Measurements from ENCODE around the gene DENND2A. TPM values are rescaled to one million over a fixed set of nuclear protein-coding genes. Genes with fewer than 3 reads are reported as not detected.

DENND2A gene
- total RNA-seq, 1 donor from 2014 or later, result 29.8 TPM

DNA sequence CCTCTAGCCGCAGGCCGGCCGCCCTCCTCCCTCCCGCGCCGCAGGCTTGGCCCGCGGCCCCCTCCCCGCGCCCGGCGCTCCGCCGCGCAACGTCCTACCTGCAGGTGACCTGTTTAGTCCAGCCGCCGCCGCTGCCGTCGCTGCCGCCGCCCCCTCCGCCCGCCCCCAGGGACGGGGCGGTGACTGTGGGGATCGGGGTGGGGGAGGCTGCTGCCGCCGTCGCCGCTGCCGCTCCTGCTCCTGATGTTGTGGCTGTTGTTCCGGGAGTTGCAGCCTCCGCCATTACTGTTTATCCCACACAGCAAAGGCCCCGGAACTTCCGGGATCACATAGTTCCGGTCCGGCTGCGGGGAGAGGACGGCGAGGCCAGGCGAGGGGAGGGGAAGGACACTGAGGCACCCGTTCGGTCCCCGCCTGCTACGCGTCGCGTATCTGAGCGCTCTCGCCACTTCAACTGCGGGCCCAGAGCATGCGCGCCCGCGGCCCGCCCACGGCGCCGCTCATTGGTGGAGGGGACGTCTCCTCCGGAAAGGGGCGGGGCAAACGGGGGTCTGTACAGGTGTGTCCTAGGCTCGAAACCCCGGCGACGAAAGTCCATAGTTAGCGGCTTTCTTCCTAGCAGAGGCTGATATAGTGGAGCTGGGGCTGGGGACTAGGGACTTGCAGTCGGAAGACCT is 161.4 kb downstream of the DENND2A start, which contains the start of gene MKRN1:
TSS of gene MKRN1 (minus strand) at position 444 of the 677 bp plus-strand sequence. CDS start at position 283, 161 bp downstream.
- DNase-seq (ENCODE audit: low read depth, low spot score), result peak; percentile 81
- peak within 1 kb of the TSS; percentile 100 for H3K4me3 Mint-ChIP-seq
- peak within 1 kb of the TSS; percentile 99 for H3K27ac Mint-ChIP-seq (ENCODE audit: unreplicated experiment)
- H3K27me3 Mint-ChIP-seq (ENCODE audit: low read depth), result no peaks in the 10 kb centered on the region
- no peaks in the 10 kb centered on the region for H3K9me3 Mint-ChIP-seq
- TF ChIP-seq, protein P1, sequence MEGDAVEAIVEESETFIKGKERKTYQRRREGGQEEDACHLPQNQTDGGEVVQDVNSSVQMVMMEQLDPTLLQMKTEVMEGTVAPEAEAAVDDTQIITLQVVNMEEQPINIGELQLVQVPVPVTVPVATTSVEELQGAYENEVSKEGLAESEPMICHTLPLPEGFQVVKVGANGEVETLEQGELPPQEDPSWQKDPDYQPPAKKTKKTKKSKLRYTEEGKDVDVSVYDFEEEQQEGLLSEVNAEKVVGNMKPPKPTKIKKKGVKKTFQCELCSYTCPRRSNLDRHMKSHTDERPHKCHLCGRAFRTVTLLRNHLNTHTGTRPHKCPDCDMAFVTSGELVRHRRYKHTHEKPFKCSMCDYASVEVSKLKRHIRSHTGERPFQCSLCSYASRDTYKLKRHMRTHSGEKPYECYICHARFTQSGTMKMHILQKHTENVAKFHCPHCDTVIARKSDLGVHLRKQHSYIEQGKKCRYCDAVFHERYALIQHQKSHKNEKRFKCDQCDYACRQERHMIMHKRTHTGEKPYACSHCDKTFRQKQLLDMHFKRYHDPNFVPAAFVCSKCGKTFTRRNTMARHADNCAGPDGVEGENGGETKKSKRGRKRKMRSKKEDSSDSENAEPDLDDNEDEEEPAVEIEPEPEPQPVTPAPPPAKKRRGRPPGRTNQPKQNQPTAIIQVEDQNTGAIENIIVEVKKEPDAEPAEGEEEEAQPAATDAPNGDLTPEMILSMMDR (conservative IDR thresholded peaks at IDR 0.05), result no peak
- H3K4me1 Mint-ChIP-seq, result peaks cover 15% of the 10 kb centered on the region
- H3K36me3 Mint-ChIP-seq (ENCODE audit: low read depth), result no peaks in the 10 kb centered on the region

- no peaks in the 10 kb centered on the region for H3K27me3 Mint-ChIP-seq (ENCODE audit: low read depth)
- peak; percentile 35 for DNase-seq (ENCODE audit: low read depth, low spot score)
- peak overlapping the region; percentile 100 for H3K4me3 Mint-ChIP-seq
- H3K36me3 Mint-ChIP-seq (ENCODE audit: low read depth), result no peaks in the 10 kb centered on the region
- H3K9me3 Mint-ChIP-seq, result no peaks in the 10 kb centered on the region
- peak overlapping the region; percentile 99 for H3K27ac Mint-ChIP-seq (ENCODE audit: unreplicated experiment)
- H3K4me1 Mint-ChIP-seq, result peaks cover 15% of the 10 kb centered on the region
- TF ChIP-seq, protein P1 (conservative IDR thresholded peaks at IDR 0.05), result no peak
These were observed 162.2 kb downstream of the DENND2A start for GRCh38 chr7:140478246-140479061.

GRCh38 chr7:140476698-140477261 is 163.8 kb downstream of the DENND2A start:
- Mint-ChIP-seq H3K27ac (ENCODE audit: unreplicated experiment) (no peak overlapping the region), H3K27me3 (ENCODE audit: low read depth) (no peaks in the 10 kb centered on the region), H3K36me3 (ENCODE audit: low read depth) (no peaks in the 10 kb centered on the region), H3K4me3 (peak overlapping the region; percentile 100), H3K9me3 (no peaks in the 10 kb centered on the region), H3K4me1 (peaks cover 15% of the 10 kb centered on the region)
- TF ChIP-seq, protein P1 (conservative IDR thresholded peaks at IDR 0.05), result no peak
- no peak for DNase-seq (ENCODE audit: low read depth, low spot score)

DNA sequence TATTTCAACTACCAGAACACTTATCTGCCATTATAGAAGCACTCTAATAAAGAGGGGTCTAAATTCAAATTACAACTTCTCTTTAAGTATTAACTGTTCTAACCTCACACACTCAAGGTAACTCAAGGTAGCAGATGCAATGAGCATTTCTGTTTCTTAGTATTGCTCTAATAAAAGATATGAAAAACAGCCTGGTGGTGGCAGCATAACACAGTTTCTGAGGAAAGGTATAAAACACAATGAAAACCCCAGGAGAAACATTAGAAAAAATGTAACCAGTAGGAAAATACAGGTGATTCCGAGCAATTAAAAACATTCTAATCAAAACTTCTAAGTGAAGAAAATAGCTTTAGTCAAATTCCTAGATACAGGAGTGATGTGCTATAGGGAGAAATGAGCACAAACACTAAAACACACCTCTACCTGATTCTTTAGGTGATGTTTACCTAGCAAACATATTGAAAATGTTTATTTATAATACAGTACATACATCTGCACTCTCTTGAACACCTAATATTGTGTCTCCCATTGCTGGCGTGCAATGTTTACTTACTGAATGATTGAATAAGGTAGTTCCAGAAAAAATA is 164.8 kb downstream of the DENND2A start:
- Mint-ChIP-seq H3K4me1 (peaks cover 15% of the 10 kb centered on the region), H3K4me3 (peak overlapping the region; percentile 78), H3K27me3 (ENCODE audit: low read depth) (no peaks in the 10 kb centered on the region), H3K36me3 (ENCODE audit: low read depth) (no peaks in the 10 kb centered on the region), H3K9me3 (no peaks in the 10 kb centered on the region), H3K27ac (ENCODE audit: unreplicated experiment) (no peak overlapping the region)
- peak; percentile 20 for DNase-seq (ENCODE audit: low read depth, low spot score)
- TF ChIP-seq, protein P1 (conservative IDR thresholded peaks at IDR 0.05), result peak; percentile 74

Other genes with a start within 250 kb of the DENND2A start
- 48.2 and 50.8 TPM in 2 replicates for gene SLC37A3, start 242.3 kb downstream of the DENND2A start, total RNA-seq
- not detected in 2 replicates for gene RAB19, start 236.8 kb downstream of the DENND2A start, total RNA-seq
- gene MKRN1, start 161.3 kb downstream of the DENND2A start, total RNA-seq, result 69.3 and 81.2 TPM in 2 replicates
- 14.2 and 14.9 TPM in 2 replicates for gene ADCK2, start 32.1 kb upstream of the DENND2A start, total RNA-seq
- gene NDUFB2, start 55.9 kb upstream of the DENND2A start, total RNA-seq, result 190 and 195 TPM in 2 replicates